NT2/D1 (cell line): ENCODE data around the gene ADAMTS18.

Experiments
- SUZ12 ChIP-seq: IDR thresholded peaks from 2 replicates; pipeline ENCODE4 v1.6.1; 2011; ENCODE audit not compliant: insufficient read length, insufficient read depth; ENCODE audit errors: extremely low read depth
- YY1 ChIP-seq: IDR thresholded peaks from 2 replicates; pipeline ENCODE4 v1.6.1; 2011; ENCODE audit not compliant: insufficient read length, insufficient read depth
- ZNF274 ChIP-seq: IDR thresholded peaks from 2 replicates; pipeline ENCODE4 v1.6.1; 2011; ENCODE audit warnings: mild to moderate bottlenecking, low read depth, low read length

DNA sequence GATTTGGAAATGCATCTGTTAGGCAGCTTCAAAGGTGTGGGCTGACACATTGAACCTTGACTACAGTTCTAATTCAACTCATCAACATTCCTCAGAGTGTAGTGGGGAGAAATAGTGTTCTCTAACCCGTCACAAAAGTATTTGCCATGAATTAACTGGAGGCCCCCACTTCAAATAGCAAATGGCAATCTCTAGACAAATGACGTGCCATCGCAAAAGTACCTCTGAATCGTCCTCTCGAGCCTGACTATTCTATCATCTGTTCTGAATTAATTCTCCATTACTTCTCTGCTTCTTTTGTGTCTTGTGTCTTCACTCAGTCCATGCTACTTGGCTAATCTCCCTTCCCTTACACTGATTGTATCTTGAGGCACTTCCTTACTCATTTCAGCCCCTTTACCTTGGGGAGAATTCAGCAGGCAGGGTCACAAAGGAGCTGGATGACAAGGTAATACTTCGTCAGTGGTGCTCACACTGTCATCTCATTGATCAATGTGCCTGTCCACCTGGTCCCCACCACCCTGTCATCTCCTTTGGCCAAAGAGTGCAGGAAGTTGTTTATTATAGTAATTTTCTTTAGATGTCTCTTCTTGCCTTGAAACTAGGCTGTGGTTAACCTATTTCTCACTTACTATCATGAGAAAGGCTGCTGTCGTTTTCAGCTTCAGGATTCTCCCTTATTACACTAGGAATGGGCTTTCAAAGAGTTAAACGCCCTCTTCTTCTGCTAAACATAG is 127.2 kb downstream of the ADAMTS18 start:
- no peak for TF ChIP-seq ZNF274
- no peak for TF ChIP-seq YY1
- no peak for TF ChIP-seq SUZ12
